Measurements from ENCODE around the gene LRIG1.

- TF ChIP-seq CTCF (IDR thresholded peaks at IDR 0.05) (no peak), POLR2AphosphoS5 (IDR thresholded peaks at IDR 0.05; ENCODE audit: low read depth, low read length) (no peak), SIN3A (IDR thresholded peaks at IDR 0.05; ENCODE audit: borderline replicate concordance, insufficient read depth, low read depth, low read length) (no peak)
Measured at GRCh38 chr3:66397745-66398144, 103.1 kb downstream of the LRIG1 start.

All from Panc1 (cell line).